Upper lobe of right lung (tissue), 1 donor: ENCODE results near the gene SIPA1. TPM values are rescaled to one million over a fixed set of nuclear protein-coding genes. Genes with fewer than 3 reads are reported as not detected.

Source experiments
- ATAC-seq: fragments of 200-7000 bp; cut with Tn5 transposase; one replicate; pipeline ENCODE4 v1.9.1; 2020; ENCODE audit warnings: mild to moderate bottlenecking, moderate library complexity
- DNase-seq: peaks from one replicate; pipeline ENCODE4 v3.0.0-alpha.2; 2020
- H3K27ac ChIP-seq: fragments of 200-600 bp; one replicate; pipeline ENCODE4 v1.8.0; 2022
- H3K27me3 ChIP-seq: fragments of 200-600 bp; one replicate; pipeline ENCODE4 v1.8.0; 2022; ENCODE audit warnings: mild to moderate bottlenecking
- H3K36me3 ChIP-seq: fragments of 200-600 bp; one replicate; pipeline ENCODE4 v1.8.0; 2022
- H3K4me1 ChIP-seq: fragments of 200-600 bp; one replicate; pipeline ENCODE4 v1.8.0; 2022
- H3K4me3 ChIP-seq: fragments of 200-600 bp; one replicate; pipeline ENCODE4 v1.8.0; 2022; ENCODE audit warnings: mild to moderate bottlenecking
- H3K9me3 ChIP-seq: fragments of 200-600 bp; one replicate; pipeline ENCODE4 v1.8.0; 2022
- intact Hi-C: fragments of 100-400 bp; cut with DNase I; formaldehyde crosslinking; loops from one replicate; pipeline ENCODE4 v1.11.0; 2022
- total RNA-seq: library from RNA; stranded (reverse); fragmentation: NEBNext Ultra II Directional; extraction: Animal tissue kit (Norgen Biotek cat#: 25700); gene quantifications from one replicate; pipeline ENCODE4 v1.2.1, GENCODE V29; 2021
- TF ChIP-seq, protein P1 (sequence below): fragments of 200-600 bp; IDR thresholded peaks from one replicate; pipeline ENCODE4 v1.8.0; 2022; ENCODE audit warnings: antibody characterized with exemption
- donor health status: DM: no; HTN: yes; CAD: no; lungs with severe emphysema.

SIPA1 gene
- total RNA-seq, 1 donor from 2014 or later, result 86.5 TPM

- Histone ChIP-seq H3K36me3 (peaks cover 35% of the 10 kb centered on the region), H3K27ac (peak overlapping the region; percentile 95), H3K9me3 (no peaks in the 10 kb centered on the region), H3K4me1 (peaks cover 52% of the 10 kb centered on the region), H3K27me3 (no peaks in the 10 kb centered on the region), H3K4me3 (peak overlapping the region; percentile 93)
- ATAC-seq (peak; percentile 2), DNase-seq (peak; percentile 80)
- TF ChIP-seq, protein P1, sequence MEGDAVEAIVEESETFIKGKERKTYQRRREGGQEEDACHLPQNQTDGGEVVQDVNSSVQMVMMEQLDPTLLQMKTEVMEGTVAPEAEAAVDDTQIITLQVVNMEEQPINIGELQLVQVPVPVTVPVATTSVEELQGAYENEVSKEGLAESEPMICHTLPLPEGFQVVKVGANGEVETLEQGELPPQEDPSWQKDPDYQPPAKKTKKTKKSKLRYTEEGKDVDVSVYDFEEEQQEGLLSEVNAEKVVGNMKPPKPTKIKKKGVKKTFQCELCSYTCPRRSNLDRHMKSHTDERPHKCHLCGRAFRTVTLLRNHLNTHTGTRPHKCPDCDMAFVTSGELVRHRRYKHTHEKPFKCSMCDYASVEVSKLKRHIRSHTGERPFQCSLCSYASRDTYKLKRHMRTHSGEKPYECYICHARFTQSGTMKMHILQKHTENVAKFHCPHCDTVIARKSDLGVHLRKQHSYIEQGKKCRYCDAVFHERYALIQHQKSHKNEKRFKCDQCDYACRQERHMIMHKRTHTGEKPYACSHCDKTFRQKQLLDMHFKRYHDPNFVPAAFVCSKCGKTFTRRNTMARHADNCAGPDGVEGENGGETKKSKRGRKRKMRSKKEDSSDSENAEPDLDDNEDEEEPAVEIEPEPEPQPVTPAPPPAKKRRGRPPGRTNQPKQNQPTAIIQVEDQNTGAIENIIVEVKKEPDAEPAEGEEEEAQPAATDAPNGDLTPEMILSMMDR, result no peak
- intact Hi-C loops, result no loop called here
Observed at GRCh38 chr11:65611028-65611757, 26.7 kb upstream of the SIPA1 start.

DNA sequence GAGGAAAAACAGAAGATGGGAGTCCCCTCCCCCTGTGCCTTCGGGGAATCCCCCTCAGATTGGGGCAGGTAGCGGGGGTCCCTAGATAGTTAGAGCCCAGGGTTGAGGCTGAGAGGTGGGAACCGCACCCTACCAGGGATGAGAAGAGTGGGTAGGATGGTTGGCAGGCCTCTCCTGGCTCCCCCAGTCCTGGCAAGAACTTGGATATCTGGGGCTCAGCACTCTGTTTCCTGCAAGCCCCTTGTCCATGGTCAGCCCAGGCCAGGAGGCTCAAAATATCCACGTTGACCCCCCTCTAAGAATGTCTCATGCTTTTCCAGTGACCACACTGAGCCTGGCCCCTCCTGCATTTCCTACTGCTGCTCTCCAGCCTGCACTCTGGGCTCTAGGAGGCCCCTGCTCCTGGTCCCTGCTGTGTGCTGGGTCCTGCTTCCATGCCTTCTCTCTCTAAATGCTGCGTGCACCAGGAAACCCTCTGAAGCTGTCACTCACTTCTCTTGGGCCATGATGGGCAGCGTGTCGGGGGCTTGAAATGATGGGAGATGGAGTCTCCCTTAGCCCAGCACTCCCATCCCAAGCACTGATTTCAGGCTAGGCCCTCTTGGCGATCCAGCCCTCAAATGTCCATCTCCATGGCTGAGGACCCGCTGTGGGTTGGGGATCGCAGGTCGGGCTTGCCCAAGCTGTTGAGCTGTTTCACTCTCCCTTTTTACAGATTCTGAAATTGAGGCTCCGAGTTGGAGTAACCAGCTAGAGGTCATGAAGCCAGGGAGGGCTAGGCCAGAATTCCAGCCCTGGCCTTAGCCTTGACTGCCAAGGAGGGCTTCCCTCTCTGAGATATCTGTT, 25.9 kb upstream of the SIPA1 start:
- Histone ChIP-seq H3K36me3 (peaks cover 30% of the 10 kb centered on the region), H3K9me3 (no peaks in the 10 kb centered on the region), H3K4me1 (peaks cover 55% of the 10 kb centered on the region), H3K27me3 (no peaks in the 10 kb centered on the region), H3K27ac (peak overlapping the region; percentile 95), H3K4me3 (peak overlapping the region; percentile 93)
- intact Hi-C loops, result no loop called here
- no peak for ATAC-seq
- no peak for DNase-seq
- TF ChIP-seq, protein P1, result no peak

DNA sequence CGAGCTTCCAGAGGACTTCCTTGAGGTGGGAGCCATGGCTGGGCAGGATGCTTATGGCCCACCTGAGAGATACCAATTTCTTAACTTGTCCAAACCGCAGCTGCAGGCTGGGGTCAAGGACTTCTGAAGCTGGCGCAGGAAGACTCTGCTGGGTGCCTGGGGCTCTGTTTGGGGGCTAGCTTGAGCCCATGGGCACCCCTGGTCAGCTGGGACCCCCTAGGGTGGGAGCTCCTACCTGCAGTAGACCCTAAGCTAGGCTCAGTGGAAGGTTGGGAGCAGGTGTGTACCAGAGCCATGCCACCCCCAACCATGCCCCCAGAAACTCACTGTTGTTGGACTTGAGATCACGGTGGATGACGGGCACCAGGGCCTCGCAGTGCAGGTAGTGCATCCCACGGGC, 25.2 kb upstream of the SIPA1 start:
- Histone ChIP-seq H3K4me3 (peak overlapping the region; percentile 93), H3K36me3 (peaks cover 30% of the 10 kb centered on the region), H3K27ac (peak overlapping the region; percentile 95), H3K4me1 (peaks cover 53% of the 10 kb centered on the region), H3K27me3 (no peaks in the 10 kb centered on the region), H3K9me3 (no peaks in the 10 kb centered on the region)
- intact Hi-C loops, result no loop called here
- TF ChIP-seq, protein P1, result no peak
- ATAC-seq (no peak), DNase-seq (no peak)

DNA sequence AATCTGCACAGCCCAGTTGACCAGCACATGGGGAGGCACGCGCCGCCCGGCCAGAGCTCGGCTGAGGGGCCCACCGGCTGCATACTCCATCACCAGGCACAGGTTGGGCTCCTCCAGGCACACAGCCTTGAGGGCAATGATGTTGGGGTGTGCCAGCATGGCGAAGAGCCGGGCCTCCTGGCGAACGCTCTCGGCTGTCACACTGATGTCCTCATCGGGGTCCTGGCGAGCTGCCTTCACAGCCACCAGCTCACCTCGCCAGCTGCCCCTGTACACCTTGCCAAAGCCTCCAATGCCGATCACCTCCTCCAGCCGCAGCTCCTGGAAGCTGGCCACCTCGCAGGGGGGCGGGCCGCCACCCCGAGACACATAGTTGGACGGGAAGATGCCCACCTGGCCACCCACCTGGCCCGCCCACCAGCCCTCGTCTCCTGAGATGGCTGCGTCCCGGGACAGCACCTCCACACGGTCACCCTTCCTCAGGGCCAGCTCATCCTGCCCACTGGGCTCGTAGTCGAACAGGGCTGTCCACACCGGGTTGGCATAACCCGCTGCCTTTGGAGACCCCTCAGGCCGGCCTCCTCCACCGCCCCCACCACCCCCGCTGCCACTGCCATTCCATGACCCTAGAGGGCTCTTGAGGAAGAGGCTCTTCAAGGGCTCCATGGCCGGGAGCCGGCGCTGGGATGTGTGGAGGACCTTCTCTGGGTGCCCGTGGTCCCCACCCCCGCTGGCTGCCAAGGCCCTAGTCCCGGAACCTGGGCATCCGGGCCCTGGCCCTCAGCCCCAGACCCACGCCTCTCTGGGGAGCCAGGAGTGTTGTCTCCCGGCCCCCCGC, 24.6 kb upstream of the SIPA1 start:
- peaks cover 30% of the 10 kb centered on the region for H3K36me3 ChIP-seq
- intact Hi-C loops, result no loop called here
- H3K4me1 ChIP-seq, result peaks cover 48% of the 10 kb centered on the region
- H3K27ac ChIP-seq, result peak overlapping the region; percentile 95
- TF ChIP-seq, protein P1, result no peak
- ATAC-seq (no peak), DNase-seq (no peak)
- no peaks in the 10 kb centered on the region for H3K9me3 ChIP-seq
- no peaks in the 10 kb centered on the region for H3K27me3 ChIP-seq
- peak overlapping the region; percentile 93 for H3K4me3 ChIP-seq

DNA sequence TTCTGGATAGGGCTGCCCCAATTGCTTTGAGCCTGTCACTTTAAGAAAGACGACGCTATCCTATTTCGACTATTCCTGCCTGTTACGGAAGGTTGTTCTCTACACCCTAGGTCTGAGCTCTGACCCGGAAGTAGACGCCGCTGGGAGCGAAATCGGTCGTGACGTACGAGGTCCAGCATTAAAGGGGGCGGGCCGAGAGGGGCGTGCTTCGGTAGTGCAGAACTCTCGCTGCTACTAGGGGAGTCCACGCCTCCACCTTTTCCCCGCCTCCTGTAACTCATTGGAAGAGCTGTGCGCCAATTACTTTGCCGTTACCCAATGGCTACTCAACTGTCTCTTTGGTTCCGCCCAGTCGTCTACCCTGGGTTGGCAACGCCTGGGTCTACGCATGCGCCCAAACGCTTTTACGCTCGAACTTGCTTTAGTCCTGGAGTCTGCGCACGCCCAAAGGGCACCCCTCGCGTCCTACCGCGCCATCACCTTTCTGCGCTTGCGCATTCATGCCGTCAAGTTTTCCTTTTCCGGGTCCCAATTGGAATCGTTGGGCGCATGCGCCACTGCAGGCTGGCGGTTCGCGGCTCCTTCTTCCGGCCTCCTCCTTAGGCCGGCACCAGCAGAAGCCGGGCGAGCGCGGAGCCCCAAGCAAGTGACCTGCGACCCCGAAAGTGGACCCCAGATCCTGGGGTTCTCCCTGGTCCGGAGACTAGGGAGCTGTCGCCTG, 22.5 kb upstream of the SIPA1 start, which contains the start of gene PCNX3:
Gene PCNX3, plus strand, starts transcription at position 548 of the 721 bp plus-strand sequence. CDS start 536 bp downstream, outside the sequence.
- peak within 1 kb of the TSS; percentile 93 for H3K4me3 ChIP-seq
- H3K36me3 ChIP-seq, result peaks cover 39% of the 10 kb centered on the region
- H3K27ac ChIP-seq, result peak within 1 kb of the TSS; percentile 95
- H3K9me3 ChIP-seq, result no peaks in the 10 kb centered on the region
- DNase-seq (peak; percentile 100), ATAC-seq (peak; percentile 86)
- peaks cover 35% of the 10 kb centered on the region for H3K4me1 ChIP-seq
- H3K27me3 ChIP-seq, result no peaks in the 10 kb centered on the region
- TF ChIP-seq, protein P1, result no peak
- intact Hi-C loops, result no loop called here
